Activated CD4-positive, alpha-beta T cell treated with anti-CD3 and anti-CD28 coated beads, Interleukin-2, amount 10 ng/mL, durations not matched to agents 24 days and 14 days (primary cell): ENCODE measurements around the gene MAPRE3. TPM values are rescaled to one million over a fixed set of nuclear protein-coding genes. Genes with fewer than 3 reads are reported as not detected.
A peak's percentile ranks its signal among the peaks of the same experiment; 100 is the strongest.
"Not testable (repeated sequence)": the region's sequence is repeated elsewhere in the genome, so short reads cannot be mapped to it uniquely, and the experiment has no call there.

Experiments
- DNase-seq: peaks from one replicate; pipeline ENCODE4 v3.0.0; 2022
- H3K27ac Mint-ChIP-seq: one replicate; pipeline ENCODE4 v1.8.0; 2022; ENCODE audit warnings: mild to moderate bottlenecking, mixed read lengths
- H3K27me3 Mint-ChIP-seq: one replicate; pipeline ENCODE4 v1.8.0; 2022; ENCODE audit warnings: mixed read lengths
- H3K36me3 Mint-ChIP-seq: one replicate; pipeline ENCODE4 v1.8.0; 2022; ENCODE audit warnings: low read depth, mild to moderate bottlenecking, mixed read lengths
- H3K4me1 Mint-ChIP-seq: one replicate; pipeline ENCODE4 v1.8.0; 2021; ENCODE audit warnings: mixed read lengths
- H3K4me3 Mint-ChIP-seq: one replicate; pipeline ENCODE4 v1.8.0; 2022; ENCODE audit warnings: mild to moderate bottlenecking, moderate library complexity, mixed read lengths
- H3K9me3 Mint-ChIP-seq: one replicate; pipeline ENCODE4 v1.8.0; 2021; ENCODE audit warnings: mixed read lengths
- intact Hi-C: fragments of 100-400 bp; cut with micrococcal nuclease; formaldehyde crosslinking; loops from one replicate; pipeline ENCODE4 v1.15.1; 2023
- total RNA-seq: library from RNA; stranded (reverse); gene quantifications from 2 replicates; pipeline ENCODE4 v1.2.3, GENCODE V29; 2022

The MAPRE3 gene
- total RNA-seq, result 2.5 and 3.6 TPM in 2 replicates

DNA sequence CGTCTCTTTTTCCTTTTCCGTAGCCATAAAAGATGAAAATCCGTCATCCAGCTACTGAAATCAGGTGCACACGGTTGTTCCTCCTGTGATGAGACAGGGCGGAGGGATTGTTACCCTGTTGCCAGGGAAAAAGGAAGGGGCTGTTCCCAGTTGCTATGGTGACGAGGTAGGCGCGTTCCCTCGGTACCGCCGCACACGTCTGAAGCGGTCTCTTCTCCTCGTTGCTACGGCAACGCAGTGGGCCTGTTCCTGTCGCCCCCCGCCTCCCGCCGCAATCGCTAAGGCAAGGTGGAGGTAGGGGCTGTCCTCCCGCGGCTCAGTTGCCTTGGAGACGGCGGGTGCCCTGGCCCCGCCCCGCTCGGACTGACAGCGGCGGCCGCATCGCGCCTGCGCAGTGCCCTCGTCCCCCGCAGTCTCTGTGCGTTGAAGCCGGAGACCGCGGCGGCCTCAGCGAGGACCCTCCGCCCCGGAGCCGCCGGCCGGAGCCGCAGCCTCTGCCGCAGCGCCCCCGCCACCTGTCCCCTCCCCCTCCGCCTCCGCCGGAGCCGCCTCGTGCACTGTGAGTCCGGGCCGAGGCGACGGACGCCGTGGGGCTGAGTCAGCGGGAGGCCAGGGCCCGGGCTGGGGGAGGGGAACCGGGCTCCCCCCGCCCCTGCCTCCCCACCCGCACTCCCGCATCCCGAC, at the start of gene MAPRE3:
Gene MAPRE3 (plus strand): TSS at position 394 of the 684 bp plus-strand sequence. CDS start 51,582 bp downstream, outside the sequence.
- peak; percentile 95 for DNase-seq
- H3K36me3 Mint-ChIP-seq, result no peaks in the 10 kb centered on the region
- peak within 1 kb of the TSS; percentile 74 for H3K27ac Mint-ChIP-seq
- H3K27me3 Mint-ChIP-seq, result peaks cover 57% of the 10 kb centered on the region
- H3K4me1 Mint-ChIP-seq, result peaks cover 17% of the 10 kb centered on the region
- intact Hi-C loops, result loop anchor here (1.0 to 5.0 kb wide), 2 partner anchors 62 to 293 kb away; partner anchors contain the start of genes SLC30A3 and TMEM214
- H3K4me3 Mint-ChIP-seq, result peak within 1 kb of the TSS; percentile 86
- no peaks in the 10 kb centered on the region for H3K9me3 Mint-ChIP-seq

DNA sequence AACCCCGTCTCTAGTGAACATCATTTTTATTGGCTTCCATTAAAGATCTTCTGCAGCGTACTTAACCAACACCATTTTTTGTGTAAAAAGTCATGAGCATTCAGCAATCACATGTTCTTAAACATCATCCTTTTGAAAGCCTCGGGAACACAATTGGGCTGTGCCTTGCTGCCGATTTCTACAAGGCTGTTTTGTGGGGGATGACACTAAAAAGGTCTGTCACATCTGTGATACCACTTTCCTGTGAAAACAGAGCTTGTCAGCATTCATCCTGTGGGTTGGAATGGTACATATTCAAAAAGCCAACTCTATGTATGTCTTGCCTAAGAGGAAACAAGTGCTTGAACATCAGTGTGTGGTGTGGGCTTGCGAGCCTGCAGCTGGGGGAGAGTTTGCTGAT, 49.1 kb upstream of the MAPRE3 start:
- Mint-ChIP-seq H3K27me3 (peaks cover 16% of the 10 kb centered on the region), H3K4me3 (no peak overlapping the region), H3K4me1 (peaks cover 2% of the 10 kb centered on the region), H3K27ac (no peak overlapping the region), H3K9me3 (no peaks in the 10 kb centered on the region), H3K36me3 (no peaks in the 10 kb centered on the region)
- no peak for DNase-seq
- intact Hi-C loops, result no loop called here

DNA sequence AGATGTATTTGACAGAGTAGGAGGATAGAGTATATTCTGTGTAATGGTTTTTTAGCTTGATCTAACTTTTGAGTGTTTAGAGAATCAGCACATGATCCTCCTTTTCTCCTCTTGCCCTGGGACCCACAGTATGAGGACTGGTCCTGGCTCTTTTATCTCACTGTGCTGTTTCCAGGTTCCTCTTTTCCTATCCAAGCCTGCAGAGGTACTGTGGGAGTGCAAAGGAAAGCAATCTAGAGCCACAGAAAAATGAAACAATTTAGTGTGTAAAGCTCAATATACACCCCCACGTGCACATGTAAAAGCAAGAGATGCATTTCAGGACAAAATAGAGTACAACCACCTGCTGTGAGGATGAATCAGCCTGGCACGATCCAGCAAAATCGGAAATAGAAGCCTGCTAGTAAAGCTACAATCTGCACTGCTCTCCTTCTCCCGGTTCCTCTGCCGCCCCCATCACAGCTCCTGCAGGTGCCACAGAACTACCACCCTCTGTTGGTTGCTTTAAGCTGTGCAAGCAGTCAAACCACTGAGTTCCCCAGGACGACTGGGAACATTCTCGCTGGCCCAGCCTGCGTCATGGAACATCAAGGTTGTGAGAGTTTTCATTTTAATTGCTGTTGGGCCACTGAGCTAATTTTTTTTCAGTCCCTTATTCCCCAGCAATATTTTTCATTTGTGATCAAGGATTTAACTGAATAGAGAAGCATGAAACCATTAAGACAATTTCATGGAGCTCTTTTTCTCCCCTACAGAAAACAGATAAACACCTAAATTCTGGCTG, 47.8 kb upstream of the MAPRE3 start:
- intact Hi-C loops, result loop anchor here (1.0 kb wide), 1 partner anchor 76 kb away; no protein-coding TSS in a partner anchor
- peak; percentile 72 for DNase-seq
- peaks cover 2% of the 10 kb centered on the region for H3K4me1 Mint-ChIP-seq
- peaks cover 16% of the 10 kb centered on the region for H3K27me3 Mint-ChIP-seq
- no peak overlapping the region for H3K27ac Mint-ChIP-seq
- H3K36me3 Mint-ChIP-seq, result no peaks in the 10 kb centered on the region
- H3K4me3 Mint-ChIP-seq, result no peak overlapping the region
- H3K9me3 Mint-ChIP-seq, result no peaks in the 10 kb centered on the region

DNA sequence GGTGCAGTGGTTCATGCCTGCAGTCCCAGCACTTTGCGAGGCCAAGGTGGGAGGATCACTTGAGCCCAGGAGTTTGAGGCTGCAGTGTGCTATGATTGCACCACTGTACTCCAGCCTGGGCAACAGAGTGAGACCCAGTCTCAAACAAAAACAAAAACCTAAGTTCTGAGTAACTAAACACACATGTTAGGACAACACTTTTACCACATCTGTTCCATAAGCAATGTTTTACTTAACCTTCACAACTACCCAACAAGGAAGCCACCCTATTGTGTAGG, 47.3 kb upstream of the MAPRE3 start:
- H3K36me3 Mint-ChIP-seq, H3K4me1 Mint-ChIP-seq, H3K9me3 Mint-ChIP-seq, DNase-seq, intact Hi-C loops, H3K4me3 Mint-ChIP-seq, H3K27ac Mint-ChIP-seq: not testable (repeated sequence)
- peaks cover 16% of the 10 kb centered on the region for H3K27me3 Mint-ChIP-seq

DNA sequence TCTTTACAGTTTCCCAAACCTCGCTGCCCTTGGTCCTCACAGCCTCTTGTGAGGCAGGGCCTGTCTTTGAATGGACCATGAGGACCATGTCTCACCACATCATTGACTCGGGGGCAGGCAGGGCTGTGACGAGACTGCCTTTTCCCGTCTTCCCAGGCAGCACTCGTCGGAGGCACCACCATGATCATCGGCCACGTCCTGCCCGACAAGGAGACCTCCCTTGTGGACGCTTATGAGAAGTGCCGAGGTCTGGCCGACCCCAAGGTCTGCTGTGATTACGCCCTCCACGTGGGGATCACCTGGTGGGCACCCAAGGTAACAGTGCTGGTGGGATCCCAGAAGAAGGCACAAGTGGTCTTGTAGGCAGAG, 45.7 kb upstream of the MAPRE3 start:
- Mint-ChIP-seq H3K9me3 (no peaks in the 10 kb centered on the region), H3K4me3 (no peak overlapping the region), H3K27me3 (peaks cover 16% of the 10 kb centered on the region), H3K27ac (no peak overlapping the region), H3K4me1 (peaks cover 2% of the 10 kb centered on the region), H3K36me3 (no peaks in the 10 kb centered on the region)
- intact Hi-C loops, result no loop called here
- DNase-seq, result no peak

DNA sequence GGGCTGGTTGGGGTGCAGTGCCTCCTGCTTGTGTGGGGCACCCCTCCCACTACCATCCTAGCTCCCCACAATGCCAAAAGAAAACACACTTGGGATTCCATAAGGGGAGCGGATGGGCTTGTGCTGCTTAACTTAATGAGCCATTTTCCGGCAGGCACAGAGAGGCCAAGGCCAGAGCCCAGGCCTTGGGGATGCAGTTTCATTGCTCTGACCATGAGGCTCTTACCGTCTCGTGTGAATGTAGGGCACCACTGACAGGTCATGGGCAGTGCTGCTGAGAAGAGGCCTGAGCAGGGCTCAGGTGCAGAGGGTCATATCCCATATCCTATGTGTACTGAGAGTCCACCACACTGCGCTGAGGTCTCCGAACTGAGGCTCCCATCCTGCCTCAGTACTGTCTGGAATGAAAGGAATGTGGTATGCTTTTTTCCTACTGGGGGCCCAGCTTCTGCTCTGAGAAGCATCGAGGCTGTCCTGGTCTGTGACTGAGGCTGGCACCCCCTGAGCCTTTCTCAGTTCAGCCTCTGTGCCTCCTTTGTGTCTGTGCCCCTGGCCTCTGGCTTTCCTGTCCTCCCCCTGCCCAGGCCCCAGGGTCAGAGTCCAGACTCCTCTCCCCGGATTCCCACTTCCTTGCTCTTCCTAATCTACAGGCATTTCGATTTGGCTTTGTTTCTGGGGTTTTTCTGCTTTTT, 45.2 kb upstream of the MAPRE3 start:
- intact Hi-C loops, result no loop called here
- Mint-ChIP-seq H3K4me1 (peaks cover 2% of the 10 kb centered on the region), H3K27me3 (peaks cover 16% of the 10 kb centered on the region), H3K36me3 (no peaks in the 10 kb centered on the region), H3K4me3 (no peak overlapping the region), H3K9me3 (no peaks in the 10 kb centered on the region), H3K27ac (no peak overlapping the region)
- DNase-seq, result no peak

DNA sequence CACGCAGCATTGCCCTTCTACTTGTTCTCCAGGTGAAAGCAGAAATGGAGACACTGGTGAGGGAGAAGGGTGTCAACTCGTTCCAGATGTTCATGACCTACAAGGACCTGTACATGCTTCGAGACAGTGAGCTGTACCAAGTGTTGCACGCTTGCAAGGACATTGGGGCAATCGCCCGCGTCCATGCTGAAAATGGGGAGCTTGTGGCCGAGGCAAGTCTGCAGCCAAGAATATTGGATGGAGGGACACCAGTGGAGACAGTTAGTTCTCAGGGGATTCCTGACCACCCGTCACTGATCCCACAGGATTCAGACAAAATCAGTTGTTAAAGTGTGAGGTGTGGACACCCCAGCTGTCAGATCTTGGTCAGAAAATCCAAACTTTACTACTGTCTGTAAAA, 43.2 kb upstream of the MAPRE3 start:
- Mint-ChIP-seq H3K4me3 (no peak overlapping the region), H3K9me3 (no peaks in the 10 kb centered on the region)

DNA sequence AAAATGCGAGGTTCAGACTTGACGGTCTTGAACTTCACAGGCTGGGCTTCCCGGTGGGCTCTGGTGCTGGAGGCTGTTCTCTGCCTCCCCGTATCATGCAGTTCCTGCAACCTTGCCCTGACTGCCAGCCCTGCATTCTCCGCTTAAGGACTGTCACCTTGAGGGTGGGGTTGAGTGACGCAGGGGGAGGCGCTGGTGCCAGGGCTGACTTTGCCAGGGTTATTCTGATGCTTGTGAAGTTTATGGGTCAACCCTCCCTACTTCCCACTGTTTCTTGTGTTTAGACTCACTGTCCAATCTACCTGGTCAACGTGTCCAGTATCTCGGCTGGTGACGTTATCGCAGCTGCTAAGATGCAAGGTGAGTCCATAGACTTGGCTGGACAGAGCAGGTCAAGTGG, 37.5 kb upstream of the MAPRE3 start:
- DNase-seq, result no peak
- H3K27me3 Mint-ChIP-seq, result peaks cover 2% of the 10 kb centered on the region
- H3K9me3 Mint-ChIP-seq, result no peaks in the 10 kb centered on the region
- no peaks in the 10 kb centered on the region for H3K36me3 Mint-ChIP-seq
- intact Hi-C loops, result no loop called here
- H3K4me1 Mint-ChIP-seq, result no peaks in the 10 kb centered on the region
- H3K4me3 Mint-ChIP-seq, result no peak overlapping the region
- H3K27ac Mint-ChIP-seq, result no peak overlapping the region

More for the DNA sequence above, 43.2 kb upstream of the MAPRE3 start:
- Mint-ChIP-seq H3K27me3 (peaks cover 9% of the 10 kb centered on the region), H3K27ac (no peak overlapping the region), H3K36me3 (no peaks in the 10 kb centered on the region), H3K4me1 (peaks cover 2% of the 10 kb centered on the region)
- intact Hi-C loops, result no loop called here
- DNase-seq, result no peak

DNA sequence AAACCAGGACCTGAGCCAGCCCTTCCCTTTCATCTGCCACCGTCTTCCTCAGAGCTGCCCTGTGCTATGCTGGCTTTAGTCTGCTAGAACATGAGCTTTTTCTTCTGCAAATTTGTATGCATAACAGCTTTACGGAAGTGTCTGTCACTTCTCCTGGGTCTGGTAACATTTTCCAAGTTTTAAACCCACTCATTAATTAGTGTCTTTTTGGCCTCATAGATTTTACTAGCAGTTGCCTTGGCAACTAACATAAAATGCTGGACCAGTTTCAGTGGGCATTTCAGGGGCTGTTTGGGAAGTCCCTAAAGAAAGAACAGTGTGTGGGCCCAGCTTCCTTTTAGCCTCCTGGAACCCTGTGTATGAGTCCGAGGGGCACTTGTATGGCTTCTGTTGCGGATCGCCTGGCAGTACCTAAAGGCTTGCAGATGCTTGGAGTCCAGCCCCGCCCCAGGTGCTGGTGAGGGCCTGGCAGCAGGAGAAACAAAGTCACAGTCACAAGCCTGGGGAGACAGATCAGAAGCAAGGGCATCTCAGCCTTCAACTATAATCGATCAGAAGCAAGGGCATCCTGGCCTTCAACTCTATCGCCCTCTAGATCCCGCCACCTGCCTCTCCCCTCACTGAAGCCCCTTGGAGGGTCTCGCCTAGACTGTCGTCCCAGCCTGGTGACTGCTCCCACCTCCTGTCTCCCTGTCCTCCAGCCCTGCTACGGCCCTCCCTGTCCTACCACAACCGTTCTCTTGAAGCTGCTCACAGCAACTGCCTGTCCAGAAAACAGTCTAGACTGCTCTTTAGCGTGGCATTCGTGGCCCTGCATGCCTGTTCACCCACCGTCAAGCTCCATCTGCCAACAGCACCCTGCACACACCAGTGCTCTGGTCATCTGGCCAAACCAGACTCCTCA, 36.8 kb upstream of the MAPRE3 start:
- no peaks in the 10 kb centered on the region for H3K4me1 Mint-ChIP-seq
- no peak overlapping the region for H3K4me3 Mint-ChIP-seq
- intact Hi-C loops, result no loop called here
- no peaks in the 10 kb centered on the region for H3K9me3 Mint-ChIP-seq
- no peak for DNase-seq
- H3K27ac Mint-ChIP-seq, result no peak overlapping the region
- H3K27me3 Mint-ChIP-seq, result peaks cover 2% of the 10 kb centered on the region
- H3K36me3 Mint-ChIP-seq, result no peaks in the 10 kb centered on the region

DNA sequence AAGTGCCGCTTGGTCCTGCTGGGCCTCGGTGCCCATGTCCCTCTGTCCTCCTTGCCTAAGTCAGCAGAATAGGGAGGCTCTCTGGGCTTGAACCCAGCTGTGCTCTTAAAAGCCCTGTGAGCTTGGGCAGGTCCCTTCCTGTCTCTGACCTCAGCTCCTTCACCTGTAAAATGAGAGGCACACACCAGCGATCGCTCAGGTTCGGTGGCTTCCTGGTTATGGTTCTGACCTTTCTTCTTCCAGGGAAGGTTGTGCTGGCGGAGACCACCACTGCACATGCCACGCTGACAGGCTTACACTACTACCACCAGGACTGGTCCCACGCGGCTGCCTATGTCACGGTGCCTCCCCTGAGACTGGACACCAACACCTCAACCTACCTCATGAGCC, 36.1 kb upstream of the MAPRE3 start:
- Mint-ChIP-seq H3K27ac (no peak overlapping the region), H3K36me3 (no peaks in the 10 kb centered on the region), H3K27me3 (peaks cover 2% of the 10 kb centered on the region), H3K9me3 (no peaks in the 10 kb centered on the region), H3K4me3 (no peak overlapping the region), H3K4me1 (no peaks in the 10 kb centered on the region)
- DNase-seq, result no peak
- intact Hi-C loops, result no loop called here

DNA sequence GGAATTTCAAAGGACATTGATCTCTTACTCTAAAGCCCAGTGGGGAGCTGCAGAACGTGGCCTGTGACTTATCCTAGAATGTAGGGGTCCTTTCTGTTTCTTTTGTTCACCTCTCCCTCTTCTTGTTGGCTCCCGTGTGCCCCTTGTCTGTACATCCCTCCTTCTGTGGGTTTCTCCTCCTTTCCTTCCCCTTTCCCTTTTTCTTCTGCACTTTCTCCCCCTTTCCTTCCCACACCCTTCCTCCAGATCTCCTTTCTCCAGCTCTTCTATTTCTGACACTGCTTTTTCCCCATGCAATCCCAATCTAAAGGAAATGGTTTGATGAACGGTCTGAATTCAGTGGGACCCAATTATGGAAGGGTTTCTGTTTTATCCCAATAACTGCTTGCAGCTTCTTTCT, 35.5 kb upstream of the MAPRE3 start:
- Mint-ChIP-seq H3K27ac (no peak overlapping the region), H3K9me3 (no peaks in the 10 kb centered on the region), H3K4me1 (no peaks in the 10 kb centered on the region), H3K36me3 (no peaks in the 10 kb centered on the region), H3K27me3 (peaks cover 2% of the 10 kb centered on the region), H3K4me3 (no peak overlapping the region)
- intact Hi-C loops, result no loop called here
- DNase-seq, result no peak

DNA sequence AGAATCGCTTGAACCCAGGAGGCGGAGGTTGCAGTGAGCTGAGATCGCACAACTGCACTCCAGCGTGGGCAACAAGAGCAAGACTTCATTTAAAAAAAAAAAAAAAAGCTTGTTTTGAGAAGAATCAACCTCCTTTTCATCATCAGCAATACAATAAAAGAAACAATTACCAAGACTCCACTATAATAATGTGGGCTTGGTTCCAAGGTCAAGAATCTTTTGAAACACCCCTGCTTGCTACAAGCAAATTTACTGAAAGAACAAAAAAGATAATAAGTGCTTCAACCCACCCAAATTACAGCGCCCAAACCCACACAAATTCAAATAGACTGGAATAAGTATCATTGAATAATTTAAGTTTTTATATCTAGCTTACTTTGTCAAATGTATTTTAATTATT, 33.6 kb upstream of the MAPRE3 start:
- H3K36me3 Mint-ChIP-seq, result no peaks in the 10 kb centered on the region

DNA sequence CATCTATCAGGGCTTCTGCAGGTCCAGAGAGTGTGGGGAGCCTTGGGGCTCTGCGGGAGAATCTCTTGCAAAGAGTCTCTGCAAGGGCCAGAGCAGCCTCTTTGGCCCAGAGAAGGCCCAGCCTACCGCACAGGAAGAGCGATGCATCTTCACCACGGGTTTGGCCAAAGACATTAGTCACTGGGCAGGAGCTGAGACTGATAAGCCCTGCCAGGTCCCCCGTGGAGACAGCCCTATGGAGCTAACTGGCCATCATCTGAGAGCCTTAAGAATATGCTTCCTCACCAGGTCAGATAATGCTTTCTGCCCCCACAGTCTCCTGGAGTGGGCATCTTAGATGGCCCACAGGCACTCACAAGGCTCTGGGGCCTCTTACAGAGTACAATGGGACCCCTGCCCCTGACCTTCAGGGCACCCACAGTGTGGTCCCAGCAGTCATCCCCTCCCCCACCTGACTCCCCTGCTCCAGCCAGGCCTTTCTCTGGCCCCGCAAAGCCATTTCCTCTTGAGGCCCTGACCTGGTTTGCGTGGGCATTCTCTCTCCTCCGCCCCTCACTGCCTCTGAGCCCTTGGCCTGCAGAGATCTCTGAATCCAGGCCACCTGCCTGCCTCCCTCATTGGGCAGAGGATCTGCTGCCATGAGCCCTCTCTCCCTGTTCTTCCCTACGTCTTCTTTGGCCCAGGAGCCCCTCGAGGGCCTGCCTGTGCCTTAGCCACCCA, 31.9 kb upstream of the MAPRE3 start:
- no peak for DNase-seq
- no peaks in the 10 kb centered on the region for H3K4me1 Mint-ChIP-seq
- H3K36me3 Mint-ChIP-seq, result no peaks in the 10 kb centered on the region
- intact Hi-C loops, result no loop called here
- H3K27me3 Mint-ChIP-seq, result peaks cover 8% of the 10 kb centered on the region
- H3K4me3 Mint-ChIP-seq, result no peak overlapping the region
- H3K27ac Mint-ChIP-seq, result no peak overlapping the region
- H3K9me3 Mint-ChIP-seq, result no peaks in the 10 kb centered on the region

More for the DNA sequence above, 33.6 kb upstream of the MAPRE3 start:
- no peak for DNase-seq
- H3K27me3 Mint-ChIP-seq, result peaks cover 4% of the 10 kb centered on the region
- H3K4me3 Mint-ChIP-seq, result no peak overlapping the region
- intact Hi-C loops, result no loop called here
- H3K27ac Mint-ChIP-seq, result no peak overlapping the region
- no peaks in the 10 kb centered on the region for H3K9me3 Mint-ChIP-seq
- H3K4me1 Mint-ChIP-seq, result no peaks in the 10 kb centered on the region
